ENCODE data around the gene CMC2. TPM values are rescaled to one million over a fixed set of nuclear protein-coding genes. Genes with fewer than 3 reads are reported as not detected.
A peak's percentile ranks its signal among the peaks of the same experiment; 100 is the strongest.

The CMC2 gene
- total RNA-seq, 1 experiment from 2014 or later: 64.2 TPM

DNA sequence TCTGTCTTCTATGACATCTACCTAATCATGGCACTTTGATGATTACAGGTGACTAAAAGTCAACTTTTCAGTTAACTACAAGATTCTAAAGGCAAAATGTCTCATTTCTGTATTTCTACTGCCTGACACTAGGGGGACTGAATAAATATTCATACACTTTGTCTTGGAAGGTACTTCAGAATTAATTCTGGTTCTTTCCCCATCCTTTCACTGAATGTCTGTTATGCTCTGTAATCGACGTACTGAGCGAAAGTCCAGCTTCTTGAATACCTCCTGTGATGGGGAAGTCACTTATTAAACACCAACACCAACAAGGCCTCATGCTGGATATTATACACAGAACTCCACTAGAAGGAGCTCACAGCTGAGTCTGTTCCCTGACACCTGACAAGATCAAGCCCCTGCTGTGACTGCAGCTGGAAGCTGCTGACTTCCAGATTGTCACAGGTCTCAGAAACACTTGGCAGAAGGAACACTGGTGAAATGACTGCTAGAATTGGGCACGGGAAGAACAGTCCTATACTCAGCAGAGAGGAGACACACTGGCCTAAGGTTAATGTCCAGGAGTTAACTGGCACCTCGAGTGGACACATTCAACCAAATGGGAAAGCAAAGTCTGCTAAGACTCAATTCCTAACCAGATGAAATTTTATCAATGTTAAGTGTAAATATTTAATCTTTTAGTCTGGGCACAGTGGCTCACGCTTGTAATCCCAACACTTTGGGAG is 31.9 kb downstream of the CMC2 start:
- no peak overlapping the region for H3K4me2 ChIP-seq (ENCODE audit: insufficient read depth, insufficient read length, low read length)
- H3K4me1 Mint-ChIP-seq: peaks cover 11 to 12% of the 10 kb centered on the region in 2 experiments
- H3K79me2 ChIP-seq (ENCODE audit: insufficient read depth, low read length): no peaks in the 10 kb centered on the region
- H3K9me3 Mint-ChIP-seq: no peaks in the 10 kb centered on the region
- H3T11ph ChIP-seq (ENCODE audit: low read length): no peak overlapping the region
- no peak overlapping the region for H2BK5ac ChIP-seq (ENCODE audit: insufficient read length, low read length)
- no peak overlapping the region for H3K9ac ChIP-seq (ENCODE audit: extremely low read depth, insufficient read length, low read length)
- no peak overlapping the region for H3K18ac ChIP-seq (ENCODE audit: insufficient read length, low read depth, low read length)
- no peak overlapping the region for H3K14ac ChIP-seq (ENCODE audit: insufficient read depth, low read length)
- no peak overlapping the region for H2BK20ac ChIP-seq (ENCODE audit: low read depth, low read length, poor library complexity, severe bottlenecking)
- WGBS (ENCODE audit: extremely low coverage, insufficient read length, low lambda C conversion rate): no CpG with 5 or more reads among the region's 6 CpGs
- H3K27me3 ChIP-seq (ENCODE audit: insufficient read depth, low read length): no peaks in the 10 kb centered on the region
- no peak overlapping the region for H3K23ac ChIP-seq (ENCODE audit: insufficient read length, low read depth, low read length)
- H3K79me1 ChIP-seq (ENCODE audit: insufficient read depth, low read depth, low read length, poor library complexity, severe bottlenecking): no peaks in the 10 kb centered on the region
- no peaks in the 10 kb centered on the region for H3K27me3 Mint-ChIP-seq (ENCODE audit: low read depth)
- no peak overlapping the region for H2BK120ac ChIP-seq (ENCODE audit: low read depth, low read length, poor library complexity, severe bottlenecking)
- H2AFZ ChIP-seq (ENCODE audit: low read length): no peak overlapping the region
- no peaks in the 10 kb centered on the region for H4K20me1 ChIP-seq (ENCODE audit: control insufficient read depth, insufficient read depth, insufficient read length)
- no peak overlapping the region for H3K4me3 Mint-ChIP-seq
- H2BK15ac ChIP-seq (ENCODE audit: low read depth, low read length): no peak overlapping the region
- peak overlapping the region in 1 of 3 experiments; percentile 74; a peak in 2 of 7 replicates for H3K27ac Mint-ChIP-seq
- TF ChIP-seq, protein P1, sequence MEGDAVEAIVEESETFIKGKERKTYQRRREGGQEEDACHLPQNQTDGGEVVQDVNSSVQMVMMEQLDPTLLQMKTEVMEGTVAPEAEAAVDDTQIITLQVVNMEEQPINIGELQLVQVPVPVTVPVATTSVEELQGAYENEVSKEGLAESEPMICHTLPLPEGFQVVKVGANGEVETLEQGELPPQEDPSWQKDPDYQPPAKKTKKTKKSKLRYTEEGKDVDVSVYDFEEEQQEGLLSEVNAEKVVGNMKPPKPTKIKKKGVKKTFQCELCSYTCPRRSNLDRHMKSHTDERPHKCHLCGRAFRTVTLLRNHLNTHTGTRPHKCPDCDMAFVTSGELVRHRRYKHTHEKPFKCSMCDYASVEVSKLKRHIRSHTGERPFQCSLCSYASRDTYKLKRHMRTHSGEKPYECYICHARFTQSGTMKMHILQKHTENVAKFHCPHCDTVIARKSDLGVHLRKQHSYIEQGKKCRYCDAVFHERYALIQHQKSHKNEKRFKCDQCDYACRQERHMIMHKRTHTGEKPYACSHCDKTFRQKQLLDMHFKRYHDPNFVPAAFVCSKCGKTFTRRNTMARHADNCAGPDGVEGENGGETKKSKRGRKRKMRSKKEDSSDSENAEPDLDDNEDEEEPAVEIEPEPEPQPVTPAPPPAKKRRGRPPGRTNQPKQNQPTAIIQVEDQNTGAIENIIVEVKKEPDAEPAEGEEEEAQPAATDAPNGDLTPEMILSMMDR (conservative IDR thresholded peaks at IDR 0.05): peak; percentile 69
- no peak overlapping the region for H3K27ac ChIP-seq (ENCODE audit: insufficient read length, low read depth, low read length)
- no peak overlapping the region for H3K56ac ChIP-seq (ENCODE audit: insufficient read length, low read depth, low read length)
- H2BK12ac ChIP-seq (ENCODE audit: insufficient read length, low read depth, low read length): no peak overlapping the region
- no peak overlapping the region for H4K91ac ChIP-seq (ENCODE audit: insufficient read length, low read depth, low read length)
- no peaks in the 10 kb centered on the region for H3K4me1 ChIP-seq (ENCODE audit: insufficient read depth, low read length)
- no peak overlapping the region for H4K5ac ChIP-seq (ENCODE audit: insufficient read length, low read depth, low read length)
- peak; percentile 38 for DNase-seq
- no peaks in the 10 kb centered on the region for H3K9me3 ChIP-seq (ENCODE audit: control insufficient read depth, low read depth, low read length)
- H3K23me2 ChIP-seq (ENCODE audit: insufficient read length, low read depth, low read length, poor library complexity, severe bottlenecking): no peaks in the 10 kb centered on the region
- no peak overlapping the region for H4K8ac ChIP-seq (replicated peaks; ENCODE audit: insufficient read length, low read depth, low read length)
- no peak overlapping the region for H2AK5ac ChIP-seq (ENCODE audit: insufficient read length, low read length)
- H3K36me3 Mint-ChIP-seq (ENCODE audit: insufficient read depth in 1 of 3, low read depth in 3 of 3): peaks cover 4 to 13% (median 6%) of the 10 kb centered on the region in 3 experiments; a peak in 6 of 7 replicates
- no peak overlapping the region for H3K4ac ChIP-seq (ENCODE audit: low read depth, low read length)
